Activated CD8-positive, alpha-beta memory T cell treated with anti-CD3 and anti-CD28 coated beads, Interleukin-2, amount 50 U/mL, for 24 hours (primary cell): Measurements from ENCODE around the gene ICAM1.
"Not testable (repeated sequence)": the region's sequence is repeated elsewhere in the genome, so short reads cannot be mapped to it uniquely, and the experiment has no call there.

Experiments
- DNase-seq: peaks from one replicate; pipeline ENCODE4 v3.0.0-alpha.2; 2020; ENCODE audit errors: extremely low read depth

Gene ICAM1

GRCh38 chr19:10277795-10278589, 7.1 kb downstream of the ICAM1 start:
- DNase-seq = no peak

GRCh38 chr19:10278935-10279334, 8.0 kb downstream of the ICAM1 start:
- DNase-seq = no peak

- no peak for DNase-seq
These were observed 9.0 kb downstream of the ICAM1 start for GRCh38 chr19:10279737-10280442.

DNA sequence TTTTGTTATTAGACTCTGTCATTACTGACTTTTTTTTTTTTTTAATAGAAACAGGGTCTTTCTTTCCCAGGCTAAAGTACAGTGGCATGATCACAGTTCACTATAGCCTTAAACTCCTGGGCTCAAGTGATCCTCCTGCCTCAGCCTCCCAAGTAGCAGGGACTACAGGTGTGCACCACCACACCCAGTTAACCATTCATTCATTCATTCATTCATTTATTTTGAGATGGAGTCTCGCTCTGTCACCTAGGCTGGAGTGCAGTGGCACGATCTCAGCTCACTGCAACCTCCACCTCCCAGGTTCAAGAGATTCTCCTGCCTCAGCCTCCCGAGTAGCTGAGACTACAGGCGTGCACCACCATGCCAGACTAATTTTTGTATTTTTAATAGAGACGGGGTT, 11.1 kb downstream of the ICAM1 start:
- DNase-seq = not testable (repeated sequence)

DNA sequence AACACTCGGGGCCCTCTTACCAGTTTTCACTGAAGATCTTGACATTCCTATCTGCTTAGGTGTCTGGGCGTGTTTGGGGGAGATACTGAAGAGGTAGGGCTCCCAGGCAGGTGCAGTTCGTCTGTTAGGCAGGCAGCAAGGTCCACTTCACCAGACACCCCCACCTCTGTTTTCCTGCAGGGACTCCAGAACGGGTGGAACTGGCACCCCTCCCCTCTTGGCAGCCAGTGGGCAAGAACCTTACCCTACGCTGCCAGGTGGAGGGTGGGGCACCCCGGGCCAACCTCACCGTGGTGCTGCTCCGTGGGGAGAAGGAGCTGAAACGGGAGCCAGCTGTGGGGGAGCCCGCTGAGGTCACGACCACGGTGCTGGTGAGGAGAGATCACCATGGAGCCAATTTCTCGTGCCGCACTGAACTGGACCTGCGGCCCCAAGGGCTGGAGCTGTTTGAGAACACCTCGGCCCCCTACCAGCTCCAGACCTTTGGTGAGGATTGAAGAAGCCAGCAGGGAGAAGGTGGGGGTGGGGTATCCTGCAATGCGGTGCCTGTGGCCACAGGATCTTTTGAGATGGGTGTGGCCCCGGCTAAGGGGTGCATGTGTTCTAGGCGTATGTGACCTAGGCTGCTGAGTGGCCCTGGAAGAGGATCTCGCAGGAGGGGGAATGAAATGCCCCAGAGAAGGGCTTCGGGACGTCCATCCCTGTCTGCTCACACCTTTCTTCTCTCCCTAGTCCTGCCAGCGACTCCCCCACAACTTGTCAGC, 12.6 kb downstream of the ICAM1 start:
- no peak for DNase-seq

DNA sequence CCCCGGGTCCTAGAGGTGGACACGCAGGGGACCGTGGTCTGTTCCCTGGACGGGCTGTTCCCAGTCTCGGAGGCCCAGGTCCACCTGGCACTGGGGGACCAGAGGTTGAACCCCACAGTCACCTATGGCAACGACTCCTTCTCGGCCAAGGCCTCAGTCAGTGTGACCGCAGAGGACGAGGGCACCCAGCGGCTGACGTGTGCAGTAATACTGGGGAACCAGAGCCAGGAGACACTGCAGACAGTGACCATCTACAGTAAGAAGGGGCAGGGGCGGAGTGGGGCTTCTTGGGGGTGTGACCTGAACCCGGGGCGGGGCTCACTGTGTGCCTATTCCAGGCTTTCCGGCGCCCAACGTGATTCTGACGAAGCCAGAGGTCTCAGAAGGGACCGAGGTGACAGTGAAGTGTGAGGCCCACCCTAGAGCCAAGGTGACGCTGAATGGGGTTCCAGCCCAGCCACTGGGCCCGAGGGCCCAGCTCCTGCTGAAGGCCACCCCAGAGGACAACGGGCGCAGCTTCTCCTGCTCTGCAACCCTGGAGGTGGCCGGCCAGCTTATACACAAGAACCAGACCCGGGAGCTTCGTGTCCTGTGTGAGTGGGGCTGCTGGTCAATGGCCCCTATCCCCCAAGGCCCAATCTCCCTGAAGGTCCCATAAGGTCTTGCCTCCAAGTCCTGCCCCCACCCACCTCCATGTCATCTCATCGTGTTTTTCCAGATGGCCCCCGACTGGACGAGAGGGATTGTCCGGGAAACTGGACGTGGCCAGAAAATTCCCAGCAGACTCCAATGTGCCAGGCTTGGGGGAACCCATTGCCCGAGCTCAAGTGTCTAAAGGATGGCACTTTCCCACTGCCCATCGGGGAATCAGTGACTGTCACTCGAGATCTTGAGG, 13.4 kb downstream of the ICAM1 start:
- no peak for DNase-seq

DNA sequence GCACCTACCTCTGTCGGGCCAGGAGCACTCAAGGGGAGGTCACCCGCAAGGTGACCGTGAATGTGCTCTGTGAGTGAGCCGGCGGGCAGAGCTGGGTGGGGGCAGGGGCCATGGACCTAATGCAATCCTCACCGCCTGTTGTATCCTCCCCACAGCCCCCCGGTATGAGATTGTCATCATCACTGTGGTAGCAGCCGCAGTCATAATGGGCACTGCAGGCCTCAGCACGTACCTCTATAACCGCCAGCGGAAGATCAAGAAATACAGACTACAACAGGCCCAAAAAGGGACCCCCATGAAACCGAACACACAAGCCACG, 14.0 kb downstream of the ICAM1 start:
- no peak for DNase-seq

DNA sequence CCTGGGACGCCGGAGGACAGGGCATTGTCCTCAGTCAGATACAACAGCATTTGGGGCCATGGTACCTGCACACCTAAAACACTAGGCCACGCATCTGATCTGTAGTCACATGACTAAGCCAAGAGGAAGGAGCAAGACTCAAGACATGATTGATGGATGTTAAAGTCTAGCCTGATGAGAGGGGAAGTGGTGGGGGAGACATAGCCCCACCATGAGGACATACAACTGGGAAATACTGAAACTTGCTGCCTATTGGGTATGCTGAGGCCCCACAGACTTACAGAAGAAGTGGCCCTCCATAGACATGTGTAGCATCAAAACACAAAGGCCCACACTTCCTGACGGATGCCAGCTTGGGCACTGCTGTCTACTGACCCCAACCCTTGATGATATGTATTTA, 14.5 kb downstream of the ICAM1 start:
- DNase-seq = no peak

DNA sequence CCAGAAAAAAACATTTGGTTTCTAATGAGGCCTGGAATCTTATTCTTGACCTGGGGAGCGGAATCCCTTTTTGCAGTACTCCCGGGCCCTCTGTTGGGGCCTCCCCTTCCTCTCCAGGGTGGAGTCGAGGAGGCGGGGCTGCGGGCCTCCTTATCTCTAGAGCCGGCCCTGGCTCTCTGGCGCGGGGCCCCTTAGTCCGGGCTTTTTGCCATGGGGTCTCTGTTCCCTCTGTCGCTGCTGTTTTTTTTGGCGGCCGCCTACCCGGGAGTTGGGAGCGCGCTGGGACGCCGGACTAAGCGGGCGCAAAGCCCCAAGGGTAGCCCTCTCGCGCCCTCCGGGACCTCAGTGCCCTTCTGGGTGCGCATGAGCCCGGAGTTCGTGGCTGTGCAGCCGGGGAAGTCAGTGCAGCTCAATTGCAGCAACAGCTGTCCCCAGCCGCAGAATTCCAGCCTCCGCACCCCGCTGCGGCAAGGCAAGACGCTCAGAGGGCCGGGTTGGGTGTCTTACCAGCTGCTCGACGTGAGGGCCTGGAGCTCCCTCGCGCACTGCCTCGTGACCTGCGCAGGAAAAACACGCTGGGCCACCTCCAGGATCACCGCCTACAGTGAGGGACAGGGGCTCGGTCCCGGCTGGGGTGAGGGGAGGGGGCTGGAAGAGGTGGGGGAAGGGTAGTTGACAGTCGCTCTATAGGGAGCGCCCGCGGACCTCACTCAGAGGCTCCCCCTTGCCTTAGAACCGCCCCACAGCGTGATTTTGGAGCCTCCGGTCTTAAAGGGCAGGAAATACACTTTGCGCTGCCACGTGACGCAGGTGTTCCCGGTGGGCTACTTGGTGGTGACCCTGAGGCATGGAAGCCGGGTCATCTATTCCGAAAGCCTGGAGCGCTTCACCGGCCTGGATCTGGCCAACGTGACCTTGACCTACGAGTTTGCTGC, 16.1 kb downstream of the ICAM1 start, which contains the start of gene ICAM4:
ICAM4 (plus strand) TSS at position 153 of the 935 bp plus-strand sequence; CDS start at position 211, 58 bp downstream.
- no peak for DNase-seq

- no peak for DNase-seq
These were observed 17.8 kb downstream of the ICAM1 start for GRCh38 chr19:10288662-10289166.

GRCh38 chr19:10289167-10289835, 18.4 kb downstream of the ICAM1 start:
- DNase-seq = no peak

- no peak for DNase-seq
These were observed 19.0 kb downstream of the ICAM1 start, which contains the start of gene ICAM5 for GRCh38 chr19:10289836-10290356. Gene ICAM5 (plus strand): TSS chr19:10289952. CDS start chr19:10290044, 92 bp downstream.

DNA sequence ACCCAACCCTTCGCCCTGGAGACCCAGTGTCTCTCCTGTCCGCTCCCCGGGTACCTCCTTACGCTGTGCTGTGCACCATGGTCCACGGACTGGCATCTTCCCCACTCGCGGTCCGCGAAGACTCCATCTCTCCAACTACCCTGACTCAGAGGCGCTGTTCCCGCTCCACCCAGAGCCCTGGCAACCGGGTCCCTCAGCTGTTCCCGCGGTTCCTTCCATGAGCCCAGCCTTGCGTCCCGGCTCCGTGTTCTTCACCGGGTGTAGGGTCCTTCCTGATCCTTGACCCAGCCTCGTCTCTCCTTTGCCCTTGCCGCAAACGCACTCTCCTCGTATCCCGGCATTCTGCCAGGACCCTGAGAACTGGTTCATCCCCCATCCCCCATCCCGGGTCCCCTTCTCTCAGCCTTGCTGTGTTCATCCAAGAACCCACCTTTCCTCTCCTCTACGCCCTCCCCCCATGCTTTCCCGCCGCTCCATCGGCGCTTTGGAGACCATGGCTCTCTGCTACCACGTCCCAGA, 19.5 kb downstream of the ICAM1 start:
- no peak for DNase-seq

- DNase-seq = no peak
These were observed 20.1 kb downstream of the ICAM1 start for GRCh38 chr19:10290876-10291553.

GRCh38 chr19:10291554-10292205, 20.8 kb downstream of the ICAM1 start:
- DNase-seq = no peak

- DNase-seq = peak; percentile 40
These were observed 21.4 kb downstream of the ICAM1 start for GRCh38 chr19:10292206-10292788.
